Caki2 (cell line): Measurements from ENCODE around the gene PRDM1. TPM values are rescaled to one million over a fixed set of nuclear protein-coding genes. Genes with fewer than 3 reads are reported as not detected.
A peak's percentile ranks its signal among the peaks of the same experiment; 100 is the strongest.

Source experiments
- DNase-seq: peaks from one replicate; pipeline ENCODE4 v3.0.0-alpha.2; 2015; ENCODE audit warnings: low read depth
- in situ Hi-C: cut with HindIII; loops from 2 replicates; pipeline ENCODE4 v1.10.0; 2016; ENCODE audit warnings: low sequenced_read_pairs, low pct_unique_long_range_greater_than_20kb, mixed read lengths
- total RNA-seq: library from RNA; depleted of rRNA; stranded (reverse); fragments of >200 nt; shearing (Covaris generic); gene quantifications from 2 replicates; pipeline ENCODE4 v1.2.3, GENCODE V29; 2014; ENCODE audit warnings: low replicate concordance

Gene PRDM1
- total RNA-seq, 1 experiment from 2014 or later, result 0.37 TPM

DNA sequence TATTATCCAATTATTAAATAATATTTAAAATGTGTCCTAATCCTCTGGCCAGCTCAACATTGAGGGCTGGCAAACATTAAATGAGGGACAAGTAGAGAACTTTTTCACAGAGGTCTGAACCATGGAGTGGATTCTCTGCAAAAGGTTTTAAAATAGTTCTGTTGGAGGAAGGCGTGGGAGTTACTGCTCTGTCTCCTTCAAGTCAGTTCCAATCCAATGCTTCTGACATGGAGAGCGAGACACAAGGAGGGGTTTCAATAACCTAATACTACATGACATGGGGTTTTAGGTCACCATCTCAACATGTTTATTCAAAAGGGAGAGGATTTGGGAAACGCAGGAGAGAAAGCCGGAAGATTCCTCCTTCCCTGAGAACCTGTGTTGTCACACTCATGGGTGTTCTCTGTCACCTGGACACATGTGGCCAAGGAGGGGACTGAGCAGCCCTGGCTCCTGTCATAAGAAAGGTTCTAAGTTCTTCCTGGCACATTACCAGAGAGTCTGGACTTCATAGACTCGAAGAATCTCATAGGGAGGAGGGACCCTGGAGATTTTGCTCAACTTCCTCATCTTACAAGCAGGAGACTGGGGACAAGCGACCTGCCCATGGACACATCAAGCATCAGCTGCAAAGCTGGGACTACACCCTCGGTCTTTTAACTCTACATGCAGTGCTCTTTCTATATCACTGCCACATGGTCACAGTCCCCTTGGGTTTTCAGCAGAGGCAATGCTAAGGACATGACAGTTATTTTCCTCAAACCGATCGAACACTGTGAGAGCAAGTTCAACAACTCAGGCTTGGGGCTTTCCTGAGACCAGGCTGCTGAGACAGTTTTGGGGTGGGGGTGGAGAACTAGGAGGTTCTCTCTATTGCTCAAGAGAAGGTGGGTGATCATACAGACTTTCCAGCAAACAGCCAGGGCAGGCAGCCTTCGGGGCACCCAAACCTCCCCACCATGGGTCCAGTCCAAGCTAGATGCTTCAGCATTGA is 38.6 kb downstream of the PRDM1 start:
- DNase-seq, result no peak
- in situ Hi-C loops, result no loop called here

DNA sequence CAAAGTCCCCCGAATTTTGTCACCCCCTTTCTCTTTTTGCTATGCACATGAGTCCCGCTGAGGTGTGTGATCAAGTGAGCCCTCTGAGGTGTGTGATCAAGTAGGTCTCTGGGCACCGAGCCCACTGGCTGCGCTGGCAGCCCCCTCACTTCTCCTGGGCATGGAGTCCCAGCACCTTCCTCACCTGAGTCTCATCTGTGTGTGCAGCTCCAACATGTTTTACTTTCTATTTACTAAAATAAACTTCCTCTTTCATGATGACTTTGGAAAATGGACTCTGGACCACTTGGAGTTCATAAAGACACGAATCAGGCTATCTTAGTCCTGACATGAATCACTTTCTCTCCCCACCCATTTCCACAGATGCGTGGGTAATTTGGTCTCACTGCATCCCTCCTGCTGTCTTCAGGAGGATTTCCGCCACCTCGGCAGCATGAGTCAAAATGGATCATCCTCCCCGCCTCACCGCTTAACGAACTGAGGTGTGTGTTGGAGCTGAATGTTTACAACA is 39.8 kb downstream of the PRDM1 start:
- peak; percentile 40 for DNase-seq
- in situ Hi-C loops, result no loop called here

DNA sequence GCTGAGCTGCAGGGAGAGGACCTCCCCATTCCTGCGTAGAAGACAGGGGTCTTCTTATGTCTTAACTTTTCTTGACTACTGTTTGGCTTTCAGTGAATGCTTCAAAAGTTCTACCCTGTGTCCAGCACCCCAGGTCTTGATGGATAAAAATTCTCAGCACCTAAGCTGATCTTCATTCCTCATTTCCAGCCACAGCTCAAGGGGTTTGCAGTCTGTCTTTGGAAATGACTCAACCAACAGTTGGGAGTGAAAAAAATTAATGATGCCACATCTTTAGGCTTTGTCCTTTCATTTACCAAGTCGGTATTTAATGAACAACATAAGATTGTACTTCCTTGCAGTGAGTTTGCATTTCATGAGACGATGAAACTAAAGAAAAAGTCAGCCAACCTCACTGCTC is 40.3 kb downstream of the PRDM1 start:
- DNase-seq, result no peak

DNA sequence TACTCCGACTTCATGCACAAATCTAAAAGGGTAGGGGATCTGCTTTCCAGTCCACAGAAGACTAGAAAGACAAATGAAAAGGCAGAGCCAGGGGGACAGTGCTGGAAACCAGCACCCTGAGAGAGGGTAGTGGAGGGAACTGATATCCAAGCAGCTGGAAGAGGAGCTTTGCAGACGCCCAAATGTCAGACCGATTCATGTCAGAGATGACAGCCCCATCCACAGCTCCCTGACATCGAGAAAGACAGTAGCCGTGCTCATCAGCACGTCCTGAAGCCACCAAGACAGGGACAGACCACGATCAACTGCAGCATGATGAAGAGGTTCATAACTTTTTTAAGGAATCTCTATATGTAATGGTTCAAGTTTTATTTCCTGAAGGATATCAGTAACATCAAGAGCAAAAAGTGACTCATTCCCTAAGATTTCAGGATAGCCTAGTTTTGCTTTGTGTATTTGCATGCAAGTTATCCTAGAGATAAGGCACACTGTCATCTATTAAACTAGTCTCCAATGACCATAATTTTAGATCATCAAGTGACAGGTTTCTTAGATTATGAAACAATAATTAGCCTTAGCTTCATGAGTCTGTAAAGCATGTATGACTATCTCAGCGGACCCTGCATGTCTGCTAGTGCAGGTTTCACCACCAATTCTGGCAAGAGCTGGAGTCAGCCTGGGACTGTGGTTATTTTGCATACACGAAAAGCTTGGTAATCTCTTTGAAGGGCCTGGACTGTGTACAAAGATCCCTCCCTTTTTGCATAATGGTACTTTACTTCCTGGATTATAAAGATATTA is 43.0 kb downstream of the PRDM1 start:
- in situ Hi-C loops, result no loop called here
- DNase-seq, result peak; percentile 38

More for the DNA sequence above, 40.3 kb downstream of the PRDM1 start:
- in situ Hi-C loops, result no loop called here

DNA sequence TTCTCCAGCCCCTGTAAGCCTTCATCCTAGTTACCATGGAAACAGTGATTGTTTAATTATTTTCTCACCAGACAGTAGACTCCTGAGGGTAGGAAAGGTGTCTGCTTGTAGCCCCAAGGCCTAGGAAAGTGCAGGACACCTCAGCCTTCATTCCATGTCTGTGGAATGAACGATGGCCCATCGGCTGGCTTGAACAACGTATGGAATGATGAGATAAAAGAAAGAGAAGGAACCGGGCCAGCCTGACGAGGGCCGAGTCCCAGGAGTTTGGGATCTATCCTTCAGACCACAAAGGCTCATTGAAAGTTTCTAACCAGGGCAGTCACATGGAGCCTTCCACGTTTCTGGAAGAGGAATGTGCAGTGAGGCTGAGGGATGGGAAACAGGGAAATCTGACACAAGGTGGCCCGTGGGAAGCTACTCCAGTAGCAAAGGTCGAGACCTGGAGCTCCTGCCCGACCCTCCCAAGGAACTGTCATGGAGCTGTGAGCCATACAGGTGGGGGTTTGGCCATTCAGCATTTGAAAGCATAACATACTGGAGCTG is 46.1 kb downstream of the PRDM1 start:
- no peak for DNase-seq
- in situ Hi-C loops, result no loop called here

DNA sequence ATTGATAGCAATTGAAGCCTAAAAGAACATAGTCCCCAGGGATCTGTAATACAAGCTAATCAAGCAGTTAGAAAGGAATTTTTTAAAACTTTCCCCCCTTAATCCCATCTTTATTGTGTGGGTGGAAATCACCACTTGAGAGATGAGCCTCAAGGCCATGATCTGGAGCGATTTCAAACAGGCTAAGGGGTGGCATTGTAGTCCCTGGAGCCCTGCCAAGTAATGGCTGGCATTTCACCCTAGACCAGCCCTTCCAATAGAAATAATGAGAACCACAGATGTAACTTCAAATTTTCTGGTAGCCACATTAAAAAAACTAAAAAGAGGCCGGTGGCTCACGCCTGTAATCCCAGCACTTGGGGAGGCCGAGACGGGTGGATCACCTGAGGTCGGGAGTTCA is 46.9 kb downstream of the PRDM1 start:
- no peak for DNase-seq
- in situ Hi-C loops, result no loop called here

DNA sequence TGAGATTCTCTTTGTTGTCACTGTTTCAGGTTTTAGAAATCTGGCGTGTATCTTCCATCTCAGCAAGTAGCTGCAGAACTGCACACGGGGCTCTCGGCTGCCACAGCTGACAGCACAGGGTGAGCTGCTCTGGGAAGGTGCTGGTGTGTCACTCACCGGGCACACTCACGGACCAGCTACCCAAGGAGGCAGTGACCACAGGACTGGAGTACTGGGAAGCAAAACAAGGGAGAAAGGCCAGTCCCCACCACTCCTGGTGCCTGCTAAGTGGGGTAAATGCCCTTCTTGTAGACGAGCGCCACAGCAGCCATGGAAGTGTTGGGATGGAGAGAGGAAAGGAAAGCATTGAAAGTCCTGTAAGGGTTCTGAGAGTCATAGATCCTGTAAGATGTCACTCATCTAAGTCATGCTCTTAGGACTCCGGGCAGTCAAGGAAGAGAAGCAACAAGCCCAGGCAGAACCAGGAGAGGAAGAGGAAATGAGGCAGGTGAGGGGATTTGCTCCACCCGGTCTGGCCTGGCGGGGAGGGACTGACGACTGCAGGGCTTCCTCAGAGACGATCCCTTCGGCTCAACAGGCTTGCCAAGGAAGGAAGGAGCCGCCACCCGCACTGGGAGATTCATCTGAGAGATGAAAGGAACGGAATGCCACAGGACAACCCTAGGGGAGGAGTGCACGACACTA is 48.1 kb downstream of the PRDM1 start:
- in situ Hi-C loops, result no loop called here
- DNase-seq, result peak; percentile 26

DNA sequence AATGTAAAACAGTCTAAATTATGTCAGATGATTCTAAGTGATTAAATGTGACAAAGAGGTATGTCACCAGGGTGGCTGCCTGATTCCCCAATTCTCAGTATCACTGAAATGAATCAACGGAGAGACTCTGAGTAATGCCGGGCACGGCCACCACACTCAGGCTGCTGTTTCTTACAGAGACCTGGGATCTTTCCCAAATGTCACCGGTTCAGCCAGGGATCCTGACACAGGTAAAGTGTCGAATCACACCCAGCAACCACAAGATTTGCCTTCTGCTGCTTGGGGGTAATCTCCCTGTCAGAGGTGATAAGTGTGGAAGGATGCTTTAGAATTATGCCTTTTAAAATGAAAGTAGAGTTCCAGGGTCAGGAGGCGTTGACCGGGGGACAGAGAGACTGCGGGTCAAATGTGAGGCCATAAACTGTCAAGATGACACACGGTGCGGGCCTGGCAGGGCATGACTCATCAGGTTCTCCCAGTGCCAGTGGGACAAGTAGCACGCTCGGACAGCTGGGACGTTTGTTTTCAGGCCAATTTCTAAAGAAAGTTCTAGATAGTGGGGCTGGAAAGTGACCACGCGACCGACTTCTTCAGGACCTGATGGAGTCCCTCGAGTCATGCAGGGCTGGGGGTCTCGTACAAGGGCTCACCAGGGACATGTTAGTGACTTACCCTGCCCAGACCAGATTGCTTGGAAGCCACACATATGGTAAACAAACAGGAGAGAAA is 48.9 kb downstream of the PRDM1 start:
- in situ Hi-C loops, result no loop called here

DNA sequence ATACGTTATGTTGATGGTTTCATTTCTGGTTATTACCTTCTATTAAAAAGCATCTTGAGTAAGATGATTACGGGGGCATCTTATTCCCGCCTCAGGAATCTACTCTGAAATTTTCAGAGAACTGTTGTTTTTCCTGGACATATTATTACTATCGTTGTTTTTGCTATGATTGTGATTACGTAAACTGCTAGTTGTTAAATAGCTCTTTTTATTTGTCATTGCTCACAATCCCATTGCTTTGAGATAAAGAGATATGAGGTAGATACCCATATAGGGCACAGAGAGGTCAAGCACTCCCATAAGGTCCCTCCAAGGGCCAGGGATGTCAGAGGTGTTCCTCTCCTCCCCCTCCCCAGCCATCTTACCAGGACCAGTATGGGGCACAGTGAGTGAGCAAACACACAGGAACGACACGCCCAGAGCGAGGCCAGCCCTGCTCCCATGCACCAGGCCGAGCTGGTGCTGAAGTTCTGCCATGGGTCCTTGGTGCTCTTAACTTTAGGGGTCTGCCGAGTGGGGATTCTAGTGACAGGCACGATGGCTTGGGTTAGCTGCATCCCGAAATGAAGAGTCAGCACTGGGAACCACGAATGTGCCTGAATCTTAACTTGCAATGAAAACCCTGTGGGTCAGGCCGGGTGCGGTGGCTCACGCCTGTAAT is 49.9 kb downstream of the PRDM1 start:
- in situ Hi-C loops, result no loop called here
- DNase-seq, result no peak

More for the DNA sequence above, 48.9 kb downstream of the PRDM1 start:
- peak; percentile 74 for DNase-seq

DNA sequence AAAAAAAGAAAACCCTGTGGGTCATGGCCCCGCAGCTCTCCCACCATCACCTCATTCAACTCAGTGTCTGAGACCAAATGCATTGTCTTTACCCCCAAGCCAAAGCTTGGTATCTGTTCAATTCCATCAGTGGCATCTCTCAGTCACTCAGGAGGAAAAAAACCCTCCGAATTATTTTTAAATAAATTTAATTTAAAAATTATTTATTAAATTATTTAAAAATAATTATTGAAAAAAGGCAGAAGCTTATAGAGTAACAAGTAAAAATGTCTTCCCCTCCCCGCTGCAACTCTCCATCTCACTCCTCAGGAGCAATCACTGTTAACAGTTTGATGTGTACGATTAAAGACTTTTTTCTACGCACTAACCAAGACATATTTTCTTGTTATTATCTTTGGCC is 50.7 kb downstream of the PRDM1 start:
- in situ Hi-C loops, result no loop called here
- no peak for DNase-seq

DNA sequence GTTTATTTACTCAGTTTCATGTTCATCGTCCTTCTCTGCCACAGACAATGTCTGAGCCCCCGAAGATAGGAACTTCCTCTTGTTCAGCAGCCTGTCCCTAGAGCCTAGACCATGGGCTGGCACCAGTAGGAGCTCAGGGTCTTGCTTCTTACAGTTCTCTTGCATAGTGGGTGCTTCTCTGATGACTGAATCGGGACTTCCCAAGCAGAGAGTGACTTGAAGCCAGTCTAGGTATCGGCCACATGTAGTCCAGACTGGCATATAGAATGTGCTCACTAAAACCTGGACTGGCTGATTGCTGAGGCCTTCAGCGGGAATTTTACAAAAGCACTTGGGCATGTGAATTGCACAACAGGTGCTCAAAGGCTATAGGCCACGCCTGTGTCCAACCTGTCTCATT is 52.0 kb downstream of the PRDM1 start:
- no peak for DNase-seq
- in situ Hi-C loops, result no loop called here

DNA sequence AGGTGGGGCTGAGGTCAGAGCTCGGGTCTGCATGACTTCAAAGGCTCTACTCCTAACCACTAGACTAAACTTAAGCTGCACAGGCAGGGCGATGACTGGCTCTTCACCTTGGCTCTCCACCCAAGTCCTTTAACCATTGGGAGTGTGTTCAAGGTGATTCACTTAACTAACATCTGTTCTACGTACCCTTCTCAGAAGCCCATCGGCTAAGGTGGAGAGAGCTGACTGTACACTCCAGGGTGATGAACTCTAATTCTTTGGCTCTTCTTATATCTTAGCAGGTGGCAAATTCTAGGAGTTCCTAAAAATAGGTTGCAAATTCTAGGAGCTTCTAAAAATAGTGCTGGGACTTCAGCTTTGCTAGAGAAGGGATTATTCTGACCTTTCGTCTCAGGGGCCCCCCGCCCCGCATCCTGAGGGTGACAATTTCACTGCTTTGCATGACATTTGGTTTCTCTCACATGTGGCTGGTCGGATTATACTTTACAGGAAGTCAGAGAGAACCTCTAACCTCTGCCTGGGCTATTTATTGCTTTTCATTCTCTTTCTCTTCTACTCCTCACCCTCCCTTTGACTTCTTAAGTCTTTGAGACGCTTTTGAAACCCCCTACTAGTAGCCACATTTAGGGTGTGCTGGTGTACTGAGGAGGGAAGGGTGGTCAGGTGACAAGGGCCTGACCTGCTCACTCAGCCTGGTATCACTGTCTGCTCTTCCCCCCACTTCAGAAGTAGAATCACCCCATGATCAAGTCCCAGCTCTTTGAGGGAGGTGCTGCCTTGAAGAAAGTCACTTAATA is 55.5 kb downstream of the PRDM1 start:
- DNase-seq, result no peak
- in situ Hi-C loops, result no loop called here

DNA sequence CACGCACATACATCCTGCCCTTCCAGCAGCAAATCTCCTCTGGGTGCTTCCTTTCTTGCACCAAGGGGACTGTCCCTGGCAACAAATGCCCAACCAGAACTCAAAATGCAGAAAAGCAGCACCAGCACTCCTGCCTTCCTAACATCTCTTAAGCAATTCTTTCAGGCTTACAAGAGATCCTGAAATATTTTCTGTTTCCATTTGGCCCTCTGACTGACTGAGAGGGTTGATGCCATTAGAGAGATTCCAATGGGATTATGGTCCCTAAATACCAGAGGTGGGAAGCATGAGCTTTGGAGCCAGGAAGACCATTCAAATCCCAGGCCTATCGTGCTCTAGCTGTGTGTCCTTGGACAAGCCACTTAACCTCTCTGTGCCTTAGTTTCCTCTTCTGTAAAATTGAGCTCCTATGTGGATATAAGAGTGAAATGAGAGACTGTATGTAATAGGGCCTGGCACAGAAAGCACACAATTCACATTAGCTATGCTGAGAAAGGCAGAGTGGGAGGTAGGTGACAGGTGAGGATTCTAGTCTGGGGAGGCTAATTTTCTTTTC is 56.8 kb downstream of the PRDM1 start:
- no peak for DNase-seq
- in situ Hi-C loops, result no loop called here

DNA sequence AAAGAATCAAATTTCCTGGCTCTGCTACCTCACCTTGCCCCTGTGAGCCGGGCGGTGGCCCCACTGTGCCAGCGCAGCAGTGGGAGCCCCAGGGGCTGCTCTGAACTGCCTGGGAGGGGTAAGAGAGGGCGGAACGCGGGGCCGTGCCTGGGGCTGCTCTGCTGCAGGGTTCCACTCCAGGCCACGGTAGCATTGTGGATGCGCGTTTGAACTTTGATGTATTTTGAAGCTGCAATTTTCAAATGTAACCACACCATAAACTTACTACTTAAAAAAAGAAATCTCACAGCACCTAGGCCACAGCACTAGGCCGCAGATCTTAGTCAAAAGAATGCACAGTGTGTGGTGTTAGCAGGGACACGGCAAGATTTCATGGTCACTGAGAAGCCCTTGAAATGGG is 57.5 kb downstream of the PRDM1 start:
- in situ Hi-C loops, result no loop called here
- no peak for DNase-seq

DNA sequence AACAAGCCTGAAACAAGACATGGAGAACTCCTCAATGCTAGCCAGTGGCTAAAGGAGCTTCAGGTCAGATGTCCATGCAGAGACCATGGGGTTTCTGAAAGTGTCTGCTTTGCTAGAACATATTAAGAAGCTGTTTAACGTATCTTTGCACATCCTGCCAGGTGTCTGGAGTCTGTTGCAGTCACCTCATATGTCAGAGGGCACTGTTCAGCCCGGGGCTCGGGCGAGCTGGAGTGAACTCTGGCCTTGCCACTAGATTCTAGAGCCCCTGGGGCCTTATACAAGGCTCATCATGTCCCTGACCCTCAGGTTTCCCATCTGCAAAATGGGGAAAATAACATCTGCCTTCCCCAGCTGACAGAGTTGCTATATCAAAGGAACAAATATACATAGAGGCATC is 59.0 kb downstream of the PRDM1 start:
- in situ Hi-C loops, result no loop called here
- no peak for DNase-seq

DNA sequence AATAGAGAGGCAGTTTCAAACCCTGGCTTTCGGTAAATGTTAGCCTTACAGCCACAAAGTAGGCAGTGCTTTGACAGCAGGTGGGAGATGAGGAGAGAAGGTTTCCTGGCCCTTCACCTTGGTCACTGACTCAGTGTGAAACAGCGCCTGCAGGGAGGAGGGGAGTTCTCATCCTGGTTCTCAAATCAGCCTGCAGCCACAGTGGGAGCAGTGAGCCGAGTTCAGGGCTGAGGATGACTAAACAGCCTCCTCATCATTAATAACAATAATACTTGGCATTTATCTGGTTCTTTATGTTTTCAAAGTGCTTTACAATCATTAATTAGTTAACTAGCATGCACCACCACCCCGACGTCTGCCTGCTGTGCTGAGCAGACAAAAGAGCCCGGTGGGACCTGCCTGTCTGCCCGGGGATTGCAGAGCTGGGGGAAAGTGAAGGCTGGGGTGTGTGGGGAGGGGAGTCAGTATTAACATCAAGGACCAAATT is 59.6 kb downstream of the PRDM1 start:
- in situ Hi-C loops, result no loop called here

More for the DNA sequence above, 59.6 kb downstream of the PRDM1 start:
- peak; percentile 53 for DNase-seq
